ENCODE results near the gene PLA2G6. TPM values are rescaled to one million over a fixed set of nuclear protein-coding genes. Genes with fewer than 3 reads are reported as not detected.

PLA2G6 gene
- total RNA-seq, 2 donors from 2014 or later = 41.5 to 68.0 TPM

DNA sequence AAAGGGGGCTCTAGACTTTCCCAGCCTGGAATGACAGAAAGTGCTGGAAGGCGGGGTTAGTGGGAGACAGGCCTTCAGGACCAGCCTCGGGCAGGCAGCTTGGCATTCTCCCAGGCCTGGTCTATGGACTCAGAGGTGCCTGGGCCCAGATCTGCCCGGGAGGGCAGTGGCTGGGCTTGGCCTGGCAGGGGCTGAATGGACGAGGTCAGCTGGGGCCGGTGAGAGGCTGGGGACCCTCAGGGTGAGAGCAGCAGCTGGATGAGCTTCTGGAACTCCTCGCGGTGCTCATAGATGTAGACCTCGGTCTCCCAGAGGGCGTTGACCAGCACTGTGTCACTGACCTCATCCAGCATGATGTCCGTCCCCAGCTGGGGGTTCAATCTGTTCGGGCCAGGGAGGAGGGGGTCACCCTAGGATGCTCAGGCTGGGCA lies 69.7 kb downstream of the PLA2G6 start:
- Histone ChIP-seq H3K36me3 (replicated peaks in 1 of 2; ENCODE audit: insufficient read depth in 1 of 2, low read depth in 2 of 2) (no peaks in the 10 kb centered on the region), H3K4me3 (no peak overlapping the region), H3K27me3 (no peaks in the 10 kb centered on the region), H3K9me3 (no peaks in the 10 kb centered on the region), H3K4me1 (peaks cover 26% of the 10 kb centered on the region), H3K27ac (no peak overlapping the region)
- 84 to 92% methylated on average over 7 to 11 of the region's 11 CpGs for WGBS, 2 donors
- DNase-seq (peak in 1 of 4 donors; percentile 25), ATAC-seq (no peak)
- TF ChIP-seq CTCF (IDR thresholded peaks at IDR 0.05) (no peak), POLR2A (IDR thresholded peaks at IDR 0.05) (no peak)
- intact Hi-C loops (cut with DNase I) = no loop called here

GRCh38 chr22:38110863-38111852 lies 70.5 kb downstream of the PLA2G6 start:
- no peak for ATAC-seq
- peaks cover 27% of the 10 kb centered on the region for H3K4me1 ChIP-seq
- intact Hi-C loops (cut with DNase I) = no loop called here
- 84 to 86% methylated on average over 24 to 30 of the region's 30 CpGs for WGBS, 2 donors
- TF ChIP-seq POLR2A (IDR thresholded peaks at IDR 0.05) = no peak
- no peak for TF ChIP-seq CTCF (IDR thresholded peaks at IDR 0.05)
- no peaks in the 10 kb centered on the region for H3K27me3 ChIP-seq
- no peaks in the 10 kb centered on the region for H3K9me3 ChIP-seq
- H3K36me3 ChIP-seq (replicated peaks in 1 of 2; ENCODE audit: insufficient read depth in 1 of 2, low read depth in 2 of 2) = no peaks in the 10 kb centered on the region
- no peak overlapping the region for H3K27ac ChIP-seq
- H3K4me3 ChIP-seq = no peak overlapping the region
- no peak for DNase-seq

GRCh38 chr22:38110008-38110862 lies 71.4 kb downstream of the PLA2G6 start, which contains the start of gene BAIAP2L2:
BAIAP2L2 (minus strand) TSS chr22:38110684; CDS start chr22:38110525, 159 bp downstream.
- no peaks in the 10 kb centered on the region for H3K27me3 ChIP-seq
- ATAC-seq (no peak), DNase-seq (no peak)
- no peaks in the 10 kb centered on the region for H3K9me3 ChIP-seq
- intact Hi-C loops (cut with DNase I) = no loop called here
- H3K27ac ChIP-seq = peak within 1 kb of the TSS in 1 of 4 donors; percentile 2
- WGBS, 2 donors = 75 to 85% methylated on average over 12 to 19 of the region's 19 CpGs
- H3K4me3 ChIP-seq = no peak within 1 kb of the TSS
- no peaks in the 10 kb centered on the region for H3K36me3 ChIP-seq (replicated peaks in 1 of 2; ENCODE audit: insufficient read depth in 1 of 2, low read depth in 2 of 2)
- TF ChIP-seq POLR2A (IDR thresholded peaks at IDR 0.05) (no peak), CTCF (IDR thresholded peaks at IDR 0.05) (no peak)
- H3K4me1 ChIP-seq = peaks cover 27% of the 10 kb centered on the region

DNA sequence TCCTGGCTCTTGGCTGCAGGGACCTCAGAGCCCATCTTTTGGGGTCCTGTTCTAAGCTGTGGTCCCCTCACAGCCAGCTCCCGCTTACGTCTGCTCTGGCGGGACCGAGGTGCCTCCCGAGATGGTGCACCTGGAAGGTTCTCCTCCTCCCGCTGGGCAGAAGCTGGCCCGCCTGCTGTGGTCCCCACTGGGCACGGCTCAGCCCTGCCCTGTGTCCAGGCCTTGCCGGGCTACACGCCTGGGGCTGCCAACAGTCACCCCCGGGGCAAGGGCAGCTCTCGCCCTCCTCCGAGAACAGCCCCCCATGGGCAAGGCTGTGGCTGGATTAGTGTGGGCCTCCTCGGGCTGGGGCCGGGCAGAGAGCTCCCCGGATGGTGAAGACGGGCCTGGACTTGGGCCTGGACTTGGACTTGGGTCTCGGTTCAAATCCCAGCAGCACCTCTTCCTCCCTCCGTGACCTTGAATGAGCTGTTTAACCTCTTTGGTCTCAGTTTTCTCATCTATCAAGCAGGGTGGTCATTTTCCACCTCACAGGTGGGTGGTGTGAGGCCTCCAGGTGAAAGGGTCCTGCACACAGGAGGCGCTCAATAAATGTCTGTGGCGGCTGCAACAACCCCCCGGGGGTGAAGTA lies 72.1 kb downstream of the PLA2G6 start:
- H3K27ac ChIP-seq = peak overlapping the region in 1 of 4 donors; percentile 2
- peaks cover 24% of the 10 kb centered on the region for H3K4me1 ChIP-seq
- H3K9me3 ChIP-seq = no peaks in the 10 kb centered on the region
- no peak overlapping the region for H3K4me3 ChIP-seq
- H3K36me3 ChIP-seq (replicated peaks in 1 of 2; ENCODE audit: insufficient read depth in 1 of 2, low read depth in 2 of 2) = no peaks in the 10 kb centered on the region
- 92 to 97% methylated on average over 6 to 22 of the region's 22 CpGs for WGBS, 2 donors
- intact Hi-C loops (cut with DNase I) = no loop called here
- DNase-seq = peak in 1 of 4 donors; percentile 25
- no peaks in the 10 kb centered on the region for H3K27me3 ChIP-seq
- TF ChIP-seq CTCF (IDR thresholded peaks at IDR 0.05) (no peak), POLR2A (IDR thresholded peaks at IDR 0.05) (no peak)
- no peak for ATAC-seq
